ENCODE measurements around the gene STYK1. TPM values are rescaled to one million over a fixed set of nuclear protein-coding genes. Genes with fewer than 3 reads are reported as not detected.

STYK1 gene
- total RNA-seq, 1 donor from 2014 or later: 0.15 TPM

DNA sequence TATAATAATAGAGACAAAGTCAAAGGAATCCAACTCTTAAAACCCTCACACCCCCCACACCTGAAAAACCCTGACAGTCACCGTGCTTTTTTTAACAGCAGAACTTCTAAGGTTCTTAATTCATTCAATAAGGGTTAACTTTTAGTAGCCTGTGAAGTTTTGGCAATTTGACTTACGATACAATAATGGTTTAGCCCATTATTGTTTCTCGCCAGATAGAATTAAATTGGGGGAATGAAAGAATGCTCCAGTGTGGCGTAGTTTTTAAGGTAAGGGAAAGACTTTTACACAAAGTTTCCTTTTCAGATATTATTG is 59.8 kb downstream of the STYK1 start:
- Histone ChIP-seq H3K4me1 (peaks cover 9% of the 10 kb centered on the region), H3K9ac (peak overlapping the region; percentile 97), H3K9me3 (ENCODE audit: low read depth) (no peaks in the 10 kb centered on the region), H3K4me2 (peak overlapping the region; percentile 99), H3K79me2 (ENCODE audit: low read depth) (peaks cover 35% of the 10 kb centered on the region), H3K27ac (no peak overlapping the region), H3K36me3 (peaks cover 8% of the 10 kb centered on the region), H3F3A (ENCODE audit: low read depth) (peaks cover 4% of the 10 kb centered on the region), H2AFZ (replicated peaks) (peak overlapping the region; percentile 97), H3K27me3 (no peaks in the 10 kb centered on the region), H4K20me1 (ENCODE audit: low read depth) (no peaks in the 10 kb centered on the region), H3K4me3 (peak overlapping the region; percentile 92)
- H3K4me3 Mint-ChIP-seq: peak overlapping the region; percentile 99
- H3K36me3 Mint-ChIP-seq: peaks cover 4% of the 10 kb centered on the region
- peaks cover 3% of the 10 kb centered on the region for H3K27me3 Mint-ChIP-seq (ENCODE audit: insufficient read depth, low read depth)
- TF ChIP-seq, protein P1, sequence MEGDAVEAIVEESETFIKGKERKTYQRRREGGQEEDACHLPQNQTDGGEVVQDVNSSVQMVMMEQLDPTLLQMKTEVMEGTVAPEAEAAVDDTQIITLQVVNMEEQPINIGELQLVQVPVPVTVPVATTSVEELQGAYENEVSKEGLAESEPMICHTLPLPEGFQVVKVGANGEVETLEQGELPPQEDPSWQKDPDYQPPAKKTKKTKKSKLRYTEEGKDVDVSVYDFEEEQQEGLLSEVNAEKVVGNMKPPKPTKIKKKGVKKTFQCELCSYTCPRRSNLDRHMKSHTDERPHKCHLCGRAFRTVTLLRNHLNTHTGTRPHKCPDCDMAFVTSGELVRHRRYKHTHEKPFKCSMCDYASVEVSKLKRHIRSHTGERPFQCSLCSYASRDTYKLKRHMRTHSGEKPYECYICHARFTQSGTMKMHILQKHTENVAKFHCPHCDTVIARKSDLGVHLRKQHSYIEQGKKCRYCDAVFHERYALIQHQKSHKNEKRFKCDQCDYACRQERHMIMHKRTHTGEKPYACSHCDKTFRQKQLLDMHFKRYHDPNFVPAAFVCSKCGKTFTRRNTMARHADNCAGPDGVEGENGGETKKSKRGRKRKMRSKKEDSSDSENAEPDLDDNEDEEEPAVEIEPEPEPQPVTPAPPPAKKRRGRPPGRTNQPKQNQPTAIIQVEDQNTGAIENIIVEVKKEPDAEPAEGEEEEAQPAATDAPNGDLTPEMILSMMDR (IDR thresholded peaks at IDR 0.05): no peak
- TF ChIP-seq EZH2 (IDR thresholded peaks at IDR 0.05) (no peak), EZH2phosphoT487 (IDR thresholded peaks at IDR 0.05) (no peak)
- DNase-seq (ENCODE audit: low spot score): peak; percentile 19
- no peaks in the 10 kb centered on the region for H3K9me3 Mint-ChIP-seq
- H3K4me1 Mint-ChIP-seq: peaks cover 21% of the 10 kb centered on the region
- no peak overlapping the region for H3K27ac Mint-ChIP-seq

DNA sequence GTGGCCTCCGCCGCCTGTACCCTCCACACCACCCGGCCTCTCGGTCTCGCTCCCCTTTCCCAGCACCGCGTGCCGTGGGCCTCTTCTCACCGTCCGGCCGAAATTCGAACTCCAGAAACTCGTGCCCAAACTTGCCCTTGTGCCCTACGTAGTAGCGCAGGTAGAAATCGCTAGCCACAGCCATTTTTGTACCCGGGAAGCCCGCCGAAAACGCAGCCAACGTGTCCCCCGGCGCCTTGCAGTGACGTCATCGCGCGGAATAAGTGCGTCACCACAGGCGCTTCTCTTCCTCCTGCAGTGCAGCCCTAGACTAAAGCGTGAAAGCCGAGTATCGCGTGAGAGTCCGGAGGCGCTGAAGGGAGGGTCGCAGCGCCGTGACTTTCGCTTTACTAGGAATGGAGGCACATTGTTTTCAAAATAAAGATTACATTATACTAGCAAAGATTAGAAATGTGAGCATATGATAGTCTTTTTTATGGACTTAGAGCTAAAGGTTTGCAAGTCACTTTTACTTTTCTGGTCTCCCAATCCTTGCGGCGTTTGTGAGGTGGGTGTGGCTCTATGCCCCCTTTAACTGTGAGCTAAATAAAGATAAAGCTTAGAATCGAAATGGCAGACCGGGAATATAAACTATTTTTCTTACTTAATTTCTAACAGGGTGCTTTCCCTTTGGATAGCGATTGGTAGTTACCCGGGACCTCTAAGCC is 60.4 kb downstream of the STYK1 start, which contains the start of gene MAGOHB:
Gene MAGOHB (minus strand): TSS at position 261 of the 707 bp plus-strand sequence. CDS start 77 bp downstream, at position 184.
- H3K27me3 Mint-ChIP-seq (ENCODE audit: insufficient read depth, low read depth): peaks cover 3% of the 10 kb centered on the region
- peak; percentile 96 for DNase-seq (ENCODE audit: low spot score)
- Histone ChIP-seq H4K20me1 (ENCODE audit: low read depth) (no peaks in the 10 kb centered on the region), H3K36me3 (peaks cover 14% of the 10 kb centered on the region), H2AFZ (replicated peaks) (peak within 1 kb of the TSS; percentile 97), H3K4me1 (peaks cover 9% of the 10 kb centered on the region), H3K27ac (peak within 1 kb of the TSS; percentile 72), H3K27me3 (no peaks in the 10 kb centered on the region), H3K9ac (peak within 1 kb of the TSS; percentile 97), H3K4me3 (peak within 1 kb of the TSS; percentile 92), H3K79me2 (ENCODE audit: low read depth) (peaks cover 35% of the 10 kb centered on the region), H3F3A (ENCODE audit: low read depth) (peaks cover 4% of the 10 kb centered on the region), H3K4me2 (peak within 1 kb of the TSS; percentile 99), H3K9me3 (ENCODE audit: low read depth) (no peaks in the 10 kb centered on the region)
- peak; percentile 35 for TF ChIP-seq EZH2 (IDR thresholded peaks at IDR 0.05)
- TF ChIP-seq, protein P1 (IDR thresholded peaks at IDR 0.05): no peak
- no peaks in the 10 kb centered on the region for H3K9me3 Mint-ChIP-seq
- peak within 1 kb of the TSS; percentile 98 for H3K27ac Mint-ChIP-seq
- peak within 1 kb of the TSS; percentile 99 for H3K4me3 Mint-ChIP-seq
- peaks cover 4% of the 10 kb centered on the region for H3K36me3 Mint-ChIP-seq
- H3K4me1 Mint-ChIP-seq: peaks cover 21% of the 10 kb centered on the region

DNA sequence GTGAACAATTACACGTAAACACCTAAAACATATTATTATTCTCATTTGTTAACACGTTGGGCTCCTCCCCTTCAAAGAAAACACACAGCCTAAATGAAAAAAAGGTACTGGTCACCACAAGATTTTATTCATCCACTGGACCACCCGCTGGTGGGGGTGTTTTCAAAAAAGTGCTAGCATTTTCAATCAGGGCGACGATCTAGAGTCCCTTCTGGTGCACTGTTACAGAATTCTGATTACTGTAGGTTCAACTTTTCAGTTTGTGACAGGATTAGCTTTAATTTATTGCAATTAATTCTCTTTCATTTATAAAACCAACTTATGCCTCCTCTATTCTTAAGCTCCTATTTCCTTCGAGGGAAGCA is 60.9 kb downstream of the STYK1 start:
- Histone ChIP-seq H3K27ac (peak overlapping the region; percentile 72), H3K27me3 (no peaks in the 10 kb centered on the region), H3K4me1 (peaks cover 9% of the 10 kb centered on the region), H3K4me3 (peak overlapping the region; percentile 92), H3K79me2 (ENCODE audit: low read depth) (peaks cover 35% of the 10 kb centered on the region), H3F3A (ENCODE audit: low read depth) (peaks cover 4% of the 10 kb centered on the region), H3K9ac (peak overlapping the region; percentile 97), H3K4me2 (peak overlapping the region; percentile 99), H3K36me3 (peaks cover 16% of the 10 kb centered on the region), H2AFZ (replicated peaks) (peak overlapping the region; percentile 97), H4K20me1 (ENCODE audit: low read depth) (no peaks in the 10 kb centered on the region), H3K9me3 (ENCODE audit: low read depth) (no peaks in the 10 kb centered on the region)
- Mint-ChIP-seq H3K27me3 (ENCODE audit: insufficient read depth, low read depth) (peaks cover 3% of the 10 kb centered on the region), H3K36me3 (peaks cover 4% of the 10 kb centered on the region), H3K4me3 (peak overlapping the region; percentile 99), H3K4me1 (peaks cover 21% of the 10 kb centered on the region), H3K27ac (peak overlapping the region; percentile 98), H3K9me3 (no peaks in the 10 kb centered on the region)
- TF ChIP-seq EZH2phosphoT487 (IDR thresholded peaks at IDR 0.05) (no peak), EZH2 (IDR thresholded peaks at IDR 0.05) (no peak)
- TF ChIP-seq, protein P1 (IDR thresholded peaks at IDR 0.05): no peak
- peak; percentile 38 for DNase-seq (ENCODE audit: low spot score)
